K562 (cell line): ENCODE data around the gene ITGA2B. TPM values are rescaled to one million over a fixed set of nuclear protein-coding genes. Genes with fewer than 3 reads are reported as not detected.
A peak's percentile ranks its signal among the peaks of the same experiment; 100 is the strongest.

ENCODE experiments used
- ASH1L ChIP-seq: fragments of 450-650 bp; IDR thresholded peaks from 2 replicates; pipeline ENCODE4 v1.6.1; 2018; ENCODE audit warnings: borderline replicate concordance, mild to moderate bottlenecking, low read depth; ENCODE audit not compliant: partially characterized antibody
- BDP1 ChIP-seq: IDR thresholded peaks from 3 replicates; pipeline ENCODE4 v1.6.1; 2011; ENCODE audit not compliant: insufficient read length, insufficient read depth
- CBFA2T3 ChIP-seq: fragments of 450-650 bp; IDR thresholded peaks from 2 replicates; pipeline ENCODE4 v1.6.1; 2017
- CCNT2 ChIP-seq: IDR thresholded peaks from 2 replicates; pipeline ENCODE4 v1.6.1; 2011; ENCODE audit warnings: borderline replicate concordance, low read depth, mild to moderate bottlenecking, moderate library complexity, mixed read lengths, low read length; ENCODE audit not compliant: insufficient read length; ENCODE audit errors: extremely low read depth
- CREB3 ChIP-seq: fragments of 450-650 bp; conservative IDR thresholded peaks from 2 replicates; pipeline ENCODE4 v1.6.1; 2016; ENCODE audit warnings: missing genetic modification characterization, low read depth, mild to moderate bottlenecking, missing compliant biosample characterization, moderate library complexity
- ELK1 ChIP-seq: sonication (generic); formaldehyde crosslinking; IDR thresholded peaks from 2 replicates; pipeline ENCODE4 v1.8.1; 2022; ENCODE audit warnings: missing genetic modification reagents
- HIVEP1 ChIP-seq: fragments of 250-450 bp; sonication (Bioruptor Pico); IDR thresholded peaks from 2 replicates; pipeline ENCODE4 v1.4.0; 2020; ENCODE audit warnings: mild to moderate bottlenecking
- HNRNPH1 ChIP-seq: fragments of 200-400 bp; formaldehyde crosslinking; optimal IDR thresholded peaks from 2 replicates; pipeline ENCODE3; 2017; ENCODE audit warnings: low read depth, mild to moderate bottlenecking, low read length, moderate library complexity
- HNRNPLL ChIP-seq: fragments of 200-400 bp; formaldehyde crosslinking; IDR thresholded peaks from 2 replicates; pipeline ENCODE4 v1.6.1; 2017; ENCODE audit warnings: low read length, low read depth, mild to moderate bottlenecking; ENCODE audit not compliant: poor library complexity, severe bottlenecking
- NCOA1 ChIP-seq: fragments of 450-650 bp; IDR thresholded peaks from 2 replicates; pipeline ENCODE4 v1.6.1; 2016; ENCODE audit warnings: low read depth
- NKRF ChIP-seq: fragments of 450-650 bp; IDR thresholded peaks from 2 replicates; pipeline ENCODE4 v1.6.1; 2016; ENCODE audit warnings: borderline replicate concordance
- OTX1 ChIP-seq: fragments of 450-650 bp; formaldehyde crosslinking; IDR thresholded peaks from 2 replicates; pipeline ENCODE4 v1.4.0; 2022; ENCODE audit warnings: mild to moderate bottlenecking
- STAG1 ChIP-seq: sonication (generic); formaldehyde crosslinking; IDR thresholded peaks from 2 replicates; pipeline ENCODE4 v1.5.0; 2020; ENCODE audit warnings: missing genetic modification reagents, borderline replicate concordance
- USF2 ChIP-seq: sonication (generic); formaldehyde crosslinking; IDR thresholded peaks from 2 replicates; pipeline ENCODE4 v1.5.0; 2020; ENCODE audit warnings: missing genetic modification reagents
- ZNF24 ChIP-seq: fragments of 450-650 bp; IDR thresholded peaks from 2 replicates; pipeline ENCODE4 v1.6.1; 2016
- ZNF398 ChIP-seq: fragments of 250-450 bp; sonication (Bioruptor Pico); IDR thresholded peaks from 2 replicates; pipeline ENCODE4 v1.8.0; 2021; ENCODE audit warnings: moderate library complexity, mild to moderate bottlenecking, inconsistent platforms
- ZNF583 ChIP-seq: fragments of 250-450 bp; sonication (Bioruptor Pico); IDR thresholded peaks from 2 replicates; pipeline ENCODE4 v1.4.0; 2020
- ZNF655 ChIP-seq: fragments of 250-450 bp; sonication (Bioruptor Pico); IDR thresholded peaks from 2 replicates; pipeline ENCODE4 v1.5.0; 2021
- ZNF707 ChIP-seq: fragments of 250-450 bp; sonication (Bioruptor Pico); conservative IDR thresholded peaks from 2 replicates; pipeline ENCODE4 v1.8.0; 2022; ENCODE audit warnings: inconsistent platforms, mild to moderate bottlenecking, moderate library complexity
- ZNF778 ChIP-seq: fragments of 450-650 bp; formaldehyde crosslinking; IDR thresholded peaks from 2 replicates; pipeline ENCODE4 v1.4.0; 2020; ENCODE audit warnings: mild to moderate bottlenecking, moderate library complexity
- polyA plus RNA-seq, 8 experiments: library from polyadenylated mRNA; depleted of rRNA in 4 of 8; stranded (reverse) in 5 of 8; unstranded in 3 of 8; fragments of >200 nt; fragmentation: Nextera tagmentation in 2 of 8; fragmentation: Illumina TruSeq in 1 of 8; extraction: Ambion mirVana in 2 of 8; extraction: Trizol in 1 of 8; gene quantifications; 2 replicates each; pipeline versions ENCODE4 v1.2.1 to v1.2.3, GENCODE V29; 2011 to 2014; ENCODE audit warnings: inconsistent platforms in 1 of 8, missing spikeins in 1 of 8
- total RNA-seq, 7 experiments: library from RNA; depleted of rRNA in 6 of 7; stranded (reverse); fragments of >200 nt in 6 of 7; fragmentation: Illumina TruSeq in 2 of 7; extraction: Trizol in 2 of 7; gene quantifications; 2 replicates each; pipeline versions ENCODE4 v1.2.1 to v1.2.3, GENCODE V29; 2011 to 2021; ENCODE audit warnings: low replicate concordance in 1 of 7

ITGA2B gene
- total and polyA plus RNA-seq, 9 of the 15 experiments (the other 6 are each of a cell fraction or from before 2014, with no cell fraction given): 1.1 to 26.4 (median 5.6) TPM

GRCh38 chr17:44324571-44325275, 64.7 kb downstream of the ITGA2B start, which contains the start of gene SLC25A39 (continued):
- TF ChIP-seq ELK1 (CRISPR knock-in tag): no peak
- no peak for TF ChIP-seq ZNF707 (CRISPR knock-in tag)
- TF ChIP-seq ZNF583 (CRISPR knock-in tag): 0 out of 2 replicates have a peak, but pooled peaks have one; percentile 13
- no peak for TF ChIP-seq HNRNPH1
- TF ChIP-seq NKRF: peak; percentile 76
- TF ChIP-seq USF2 (CRISPR knock-in tag): no peak
- TF ChIP-seq ZNF778 (CRISPR knock-in tag): no peak
- no peak for TF ChIP-seq STAG1 (CRISPR knock-in tag)
- 0 out of 2 replicates have a peak, but pooled peaks have one; percentile 4 for TF ChIP-seq CBFA2T3
- no peak for TF ChIP-seq HIVEP1 (CRISPR knock-in tag)
- no peak for TF ChIP-seq HNRNPLL
- TF ChIP-seq CREB3 (tag): no peak
- TF ChIP-seq ZNF398 (CRISPR knock-in tag): no peak
- TF ChIP-seq NCOA1: no peak
- TF ChIP-seq ASH1L: no peak
- TF ChIP-seq ZNF655 (CRISPR knock-in tag): no peak
- no peak for TF ChIP-seq BDP1
- TF ChIP-seq CCNT2: peak; percentile 95
- TF ChIP-seq ZNF24: 0 out of 2 replicates have a peak, but pooled peaks have one; percentile 34
- 0 out of 2 replicates have a peak, but pooled peaks have one; percentile 10 for TF ChIP-seq OTX1 (CRISPR knock-in tag)
